Measurements from ENCODE around the gene LPAR3.

GRCh38 chr1:84918726-84919336 is 25.8 kb upstream of the LPAR3 start:
- TF ChIP-seq SUZ12 (IDR thresholded peaks at IDR 0.05; ENCODE audit: extremely low read depth, insufficient read depth, insufficient read length) (no peak), YY1 (IDR thresholded peaks at IDR 0.05; ENCODE audit: insufficient read depth, insufficient read length) (no peak), ZNF274 (IDR thresholded peaks at IDR 0.05; ENCODE audit: low read depth, low read length) (no peak)

All from NT2/D1 (cell line).